CD4-positive, alpha-beta T cell treated with Interleukin-21 for 1 hour (primary cell): Measurements from ENCODE around the gene CALM3.
"Not testable (repeated sequence)": the region's sequence is repeated elsewhere in the genome, so short reads cannot be mapped to it uniquely, and the experiment has no call there.

Experiments used
- DNase-seq: peaks from one replicate; pipeline ENCODE4 v3.0.0-alpha.2; 2020

Gene CALM3

DNA sequence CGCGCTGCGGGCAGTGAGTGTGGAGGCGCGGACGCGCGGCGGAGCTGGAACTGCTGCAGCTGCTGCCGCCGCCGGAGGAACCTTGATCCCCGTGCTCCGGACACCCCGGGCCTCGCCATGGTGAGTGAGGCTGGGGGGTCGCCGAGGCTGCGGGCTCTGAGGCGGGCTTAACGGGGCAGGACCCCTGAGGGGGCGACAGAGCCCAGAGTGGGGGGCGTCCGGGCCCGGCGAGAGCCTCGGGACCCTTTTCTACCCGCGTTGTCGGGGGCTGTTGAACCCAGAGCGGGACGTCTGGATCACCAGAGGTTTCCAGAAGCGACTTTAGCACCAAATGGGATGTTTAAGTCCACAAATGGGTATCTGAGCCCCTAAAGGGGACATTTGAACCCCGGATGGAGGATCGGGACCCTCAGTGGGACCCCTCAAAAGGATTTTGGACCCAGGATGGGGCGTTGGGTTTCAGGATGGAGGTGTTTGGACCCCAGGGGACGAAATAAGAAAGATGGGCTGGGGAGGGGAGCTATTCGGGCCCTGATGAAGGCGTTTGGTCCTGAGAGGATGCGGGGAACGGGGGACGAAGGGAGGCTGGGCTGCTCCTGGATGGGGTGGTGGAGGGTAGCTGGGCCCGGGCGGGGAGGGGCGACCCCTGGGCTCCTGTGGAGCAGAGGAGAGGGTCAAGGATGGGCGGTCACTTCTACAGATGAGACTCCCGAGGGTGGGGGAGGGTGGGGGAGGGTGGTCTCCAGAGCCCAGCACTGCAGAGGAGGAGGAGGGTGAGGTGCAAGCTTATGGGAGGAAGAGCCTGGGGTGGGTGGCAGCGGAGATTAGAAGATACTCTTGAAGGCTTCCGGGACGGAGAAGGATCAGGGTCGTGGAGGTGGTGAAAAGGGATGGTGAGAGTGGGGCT is at the start of gene CALM3:
Gene CALM3, plus strand, starts transcription at position 13 of the 907 bp plus-strand sequence. Its CDS starts 105 bp downstream, at position 118.
- DNase-seq = no peak

- DNase-seq = no peak
Measured at GRCh38 chr19:46552891-46553290, 48.2 kb upstream of the CALM3 start.

- DNase-seq = no peak
Measured at GRCh38 chr19:46554161-46554560, 47.0 kb upstream of the CALM3 start.

DNA sequence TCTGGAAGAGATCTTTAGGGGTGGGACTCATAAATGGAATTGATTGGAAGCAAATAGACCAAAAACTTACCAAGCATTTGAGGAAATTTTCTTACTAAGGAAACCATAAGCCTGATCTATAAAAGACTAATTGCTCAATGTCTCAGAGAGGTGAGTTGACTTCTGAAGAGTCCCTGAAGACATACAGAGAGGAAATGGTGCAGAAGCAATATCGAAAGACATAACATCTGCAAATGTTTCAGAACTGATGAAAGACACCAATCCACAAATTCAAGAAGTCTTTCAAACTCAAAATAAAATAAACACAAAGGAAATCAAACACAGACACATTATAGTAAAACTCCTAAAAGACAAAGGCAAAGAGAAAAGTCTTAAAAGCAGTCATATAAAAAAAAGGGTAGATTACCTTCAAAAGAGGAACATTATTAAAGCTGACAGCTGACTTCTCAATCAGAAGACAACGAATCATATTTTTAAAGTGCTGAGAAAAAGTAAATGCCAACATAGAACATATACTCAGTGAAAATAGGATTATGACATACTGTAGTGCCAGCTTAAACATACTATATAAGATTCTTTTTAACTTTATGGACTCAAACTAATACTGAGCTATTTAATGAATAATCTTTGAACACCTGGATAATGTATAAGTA is 45.4 kb upstream of the CALM3 start:
- DNase-seq = no peak

- DNase-seq = not testable (repeated sequence)
Measured at GRCh38 chr19:46556471-46556870, 44.7 kb upstream of the CALM3 start.

DNA sequence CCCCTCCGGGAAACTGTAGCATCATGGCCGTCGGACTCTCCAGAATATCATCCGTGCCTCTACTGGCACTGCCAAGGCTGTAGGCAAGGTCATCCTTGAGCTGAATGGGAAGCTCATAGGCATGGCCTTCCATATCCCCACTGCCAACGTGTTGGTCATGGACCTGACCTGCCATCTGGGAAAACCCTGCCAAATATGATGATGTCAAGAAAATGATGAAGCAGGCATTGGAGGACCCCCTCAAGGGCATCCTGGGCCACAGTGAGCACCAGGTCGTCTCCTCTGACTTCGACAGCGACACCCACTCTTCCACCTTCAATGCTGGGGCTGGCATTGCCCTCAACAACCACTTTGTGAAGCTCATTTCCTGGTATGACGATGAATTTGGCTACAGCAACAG is 41.9 kb upstream of the CALM3 start:
- DNase-seq = no peak

DNA sequence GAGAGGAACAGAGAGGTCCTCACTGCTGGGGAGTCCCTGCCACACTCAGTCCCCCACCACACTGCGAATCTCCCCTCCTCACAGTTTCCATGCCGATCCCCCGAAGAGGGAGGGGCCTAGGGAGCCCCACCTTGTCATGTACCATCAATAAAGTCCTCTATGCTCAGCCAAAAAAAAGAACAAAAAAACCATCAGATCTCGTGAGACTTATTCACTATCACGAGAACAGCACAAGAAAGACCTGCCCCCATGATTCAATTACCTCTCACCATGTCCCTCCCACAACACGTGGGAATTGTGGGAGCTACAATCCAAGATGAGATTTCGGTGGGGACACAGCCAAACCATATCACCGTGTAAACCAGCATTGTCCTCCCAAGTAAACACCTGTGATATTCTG is 41.5 kb upstream of the CALM3 start:
- DNase-seq = not testable (repeated sequence)

- no peak for DNase-seq
Measured at GRCh38 chr19:46564701-46565100, 36.4 kb upstream of the CALM3 start.

GRCh38 chr19:46571495-46571894 is 29.6 kb upstream of the CALM3 start:
- DNase-seq = peak; percentile 14

DNA sequence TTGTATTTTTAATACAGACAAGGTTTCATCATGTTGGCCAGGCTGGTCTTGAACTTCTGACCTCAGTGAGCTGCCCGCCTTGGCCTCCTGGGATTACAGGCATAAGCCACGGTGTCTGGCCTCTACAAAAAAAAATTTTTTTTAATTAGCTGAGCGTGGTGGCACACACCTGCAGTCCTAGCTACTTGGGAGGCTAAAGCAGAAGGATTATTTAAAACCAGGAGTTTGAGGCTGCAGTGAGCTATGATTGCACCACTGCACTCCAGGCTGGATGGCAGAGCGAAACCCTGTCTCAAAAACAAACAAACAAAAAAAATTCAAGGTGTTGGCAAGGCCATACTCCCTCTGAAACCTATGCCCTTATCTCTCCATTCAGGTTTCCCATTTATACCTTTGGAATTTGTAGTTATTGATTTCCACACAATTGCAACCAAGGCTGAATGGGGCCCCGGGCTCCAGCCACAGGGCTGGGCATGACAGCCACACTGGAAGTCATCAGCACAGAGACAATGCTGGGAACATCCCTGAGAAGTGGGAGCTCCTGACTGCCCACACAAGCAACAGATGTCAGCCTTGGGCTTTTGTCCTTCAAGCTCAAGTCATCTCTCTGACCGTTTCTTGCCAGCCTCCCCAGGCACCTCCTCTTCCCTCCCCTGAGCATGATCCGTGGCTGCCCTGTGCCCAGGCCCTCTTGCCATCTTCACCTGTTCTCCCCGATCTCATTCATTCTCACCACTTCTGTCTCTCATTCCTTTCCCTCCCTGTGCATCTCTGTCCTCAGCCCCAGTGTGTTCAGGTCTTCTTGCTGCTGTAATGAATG is 27.2 kb upstream of the CALM3 start:
- DNase-seq = no peak

DNA sequence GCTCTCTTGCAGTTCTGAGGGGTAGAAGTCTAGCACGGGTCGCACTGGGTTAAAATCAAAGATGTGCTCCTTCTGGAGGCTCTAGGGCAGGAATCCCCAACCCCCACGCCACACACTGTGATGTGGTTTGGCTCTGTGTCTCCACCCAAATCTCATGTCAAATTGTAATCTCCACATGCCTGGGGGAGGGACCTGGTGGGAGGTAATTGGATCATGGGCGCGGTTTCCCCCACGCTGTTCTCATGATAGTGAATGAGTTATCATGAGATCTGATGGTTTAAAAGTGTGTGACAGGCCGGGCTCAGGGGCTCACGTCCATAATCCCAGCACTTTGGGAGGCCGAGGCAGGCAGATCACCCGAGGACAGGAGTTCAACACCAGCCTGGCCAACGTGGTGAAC is 26.6 kb upstream of the CALM3 start:
- peak; percentile 39 for DNase-seq

DNA sequence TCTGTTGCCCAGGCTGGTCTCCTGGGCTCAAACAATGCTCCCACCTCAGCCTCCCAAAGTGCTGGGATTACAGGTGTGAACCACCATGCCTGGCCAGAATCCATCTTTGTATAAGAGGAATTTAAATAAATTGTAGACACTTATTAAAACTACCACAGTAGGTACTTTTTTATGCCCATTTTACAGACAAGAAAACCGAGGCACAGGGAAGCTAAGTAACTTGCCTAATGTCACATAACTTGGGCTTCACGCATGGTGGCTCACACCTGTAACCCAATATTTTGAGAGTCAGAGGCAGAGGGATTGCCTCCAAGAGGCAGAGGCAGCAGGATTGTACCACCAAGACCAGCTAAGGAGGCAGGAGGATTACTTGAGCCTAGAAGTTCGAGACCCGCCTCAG is 22.7 kb upstream of the CALM3 start:
- no peak for DNase-seq

DNA sequence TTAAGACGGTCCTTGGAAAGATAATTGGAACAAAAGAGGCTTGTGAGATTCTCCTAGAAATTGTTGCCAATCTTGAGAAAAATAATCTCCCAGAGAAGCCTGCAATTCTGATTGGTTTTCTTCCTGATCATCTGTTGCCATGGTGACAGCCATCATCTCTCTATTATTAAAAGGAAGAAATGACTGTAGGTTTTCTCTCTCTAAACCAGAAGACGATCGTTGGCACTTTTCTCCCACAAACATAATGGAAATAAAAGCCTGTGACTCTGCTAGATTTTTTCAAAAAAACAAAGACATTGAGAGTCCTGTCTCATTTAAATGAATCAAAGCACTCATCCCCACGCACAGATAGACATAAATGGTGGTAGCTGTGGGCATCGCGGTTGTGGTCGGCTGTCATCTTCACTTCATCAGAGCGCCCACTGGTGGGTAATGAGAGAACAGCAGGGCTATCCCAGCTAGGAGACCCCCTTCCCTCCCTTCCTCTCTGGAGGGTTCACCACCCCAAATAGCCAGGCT is 21.7 kb upstream of the CALM3 start:
- no peak for DNase-seq

- no peak for DNase-seq
Measured at GRCh38 chr19:46580247-46580646, 20.9 kb upstream of the CALM3 start.

DNA sequence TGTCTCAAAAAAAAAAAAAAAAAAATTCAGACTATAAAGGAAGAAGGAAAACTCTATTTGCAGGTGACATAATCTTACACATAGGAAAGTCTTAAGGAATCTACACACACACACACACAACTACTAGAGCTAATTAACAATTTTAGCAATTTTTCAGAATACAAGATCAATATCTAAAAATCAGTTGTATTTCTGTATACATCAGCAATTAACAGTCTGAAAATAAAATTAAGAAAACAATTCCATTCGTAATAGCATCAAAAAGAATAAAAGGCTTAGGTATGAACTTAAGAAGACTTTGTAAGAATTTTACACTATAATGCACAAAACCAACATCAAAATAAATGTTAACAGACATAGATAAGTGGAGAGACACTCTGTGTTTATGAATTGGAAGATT is 15.6 kb upstream of the CALM3 start:
- no peak for DNase-seq

- no peak for DNase-seq
Measured at GRCh38 chr19:46586294-46586693, 14.8 kb upstream of the CALM3 start.

- DNase-seq = no peak
Measured at GRCh38 chr19:46587861-46588260, 13.3 kb upstream of the CALM3 start.

GRCh38 chr19:46591254-46591653 is 9.9 kb upstream of the CALM3 start:
- DNase-seq = no peak

DNA sequence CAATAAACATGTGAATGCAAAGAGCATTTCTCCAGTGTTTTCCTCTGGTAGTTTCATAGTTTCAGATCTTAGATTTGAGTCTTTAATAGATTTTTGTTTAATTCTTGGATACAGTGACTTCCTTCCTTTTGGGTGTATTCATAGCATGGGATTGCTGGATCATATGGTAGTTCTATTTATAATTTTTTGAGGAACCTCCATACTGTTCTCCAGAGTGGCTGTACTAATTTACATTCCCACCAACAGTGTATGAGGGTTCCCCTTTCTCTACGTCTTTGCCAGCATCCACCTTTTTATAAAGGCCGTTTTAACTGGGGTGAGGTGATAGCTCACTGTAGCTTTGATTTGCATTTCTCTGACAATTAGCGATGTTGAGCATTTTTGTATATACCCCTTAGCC is 9.3 kb upstream of the CALM3 start:
- DNase-seq = no peak

- no peak for DNase-seq
Measured at GRCh38 chr19:46596008-46596407, 5.1 kb upstream of the CALM3 start.

DNA sequence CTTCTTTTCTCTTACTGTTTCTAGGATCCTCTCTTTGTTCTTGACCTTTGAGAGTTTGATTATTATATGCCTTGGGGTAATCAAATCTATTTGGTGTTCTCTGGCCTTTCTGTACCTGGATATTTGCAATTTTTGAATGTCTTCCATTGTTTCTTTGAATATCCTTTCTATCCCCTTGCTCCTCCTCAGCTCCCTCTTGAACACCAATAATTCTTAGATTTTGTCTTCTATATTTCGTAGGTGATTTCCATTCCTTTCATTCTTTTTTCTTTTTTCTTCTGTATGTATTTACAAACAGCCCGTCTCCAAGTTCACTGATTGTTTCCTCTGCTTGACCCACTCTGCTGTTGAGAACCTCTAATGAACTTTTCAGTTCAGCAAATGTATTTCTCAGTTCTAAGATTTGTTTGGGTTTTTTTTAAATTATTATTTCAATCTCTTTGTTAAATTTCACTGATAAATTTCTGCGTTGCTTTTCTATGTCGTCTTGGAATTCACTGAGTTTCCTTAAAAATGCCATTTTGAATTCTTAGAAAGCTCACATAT is 2.7 kb upstream of the CALM3 start:
- DNase-seq = no peak

DNA sequence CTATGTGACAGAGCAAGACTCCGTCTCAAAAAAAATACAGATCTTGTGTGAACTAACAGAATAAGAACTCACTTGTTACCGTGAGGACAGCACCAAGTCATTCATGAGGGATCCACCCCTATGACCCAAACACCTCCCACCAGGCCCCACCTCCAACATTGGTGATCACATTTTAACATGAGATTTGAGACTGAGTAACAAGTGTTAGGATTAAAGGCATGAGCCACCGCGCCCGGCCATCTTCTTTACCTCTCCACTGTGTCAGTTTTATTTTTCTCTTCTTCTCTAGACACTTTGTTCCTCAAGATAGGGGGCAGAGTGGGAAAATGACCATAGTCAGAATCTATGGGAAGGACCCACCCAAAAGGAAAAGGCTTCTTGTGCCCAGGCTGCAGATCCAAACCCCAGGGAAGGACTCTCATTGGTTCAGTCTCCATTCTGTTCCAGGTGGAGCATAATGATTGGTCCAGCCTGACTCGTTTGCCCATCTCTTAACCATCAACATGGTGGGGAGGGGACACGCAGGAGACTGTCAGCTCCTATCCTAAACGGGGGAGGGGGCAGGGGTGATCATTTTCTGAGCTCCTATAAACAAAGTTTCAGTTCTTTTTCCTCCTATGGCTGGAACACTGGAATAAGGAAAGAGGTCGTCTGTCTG is 1.3 kb upstream of the CALM3 start:
- no peak for DNase-seq
